Progenitor cell of endocrine pancreas (in vitro differentiated cells): ENCODE results near the gene SPSB4. TPM values are rescaled to one million over a fixed set of nuclear protein-coding genes. Genes with fewer than 3 reads are reported as not detected.
A peak's percentile ranks its signal among the peaks of the same experiment; 100 is the strongest.

ENCODE experiments used
- DNase-seq: peaks from one replicate; pipeline ENCODE4 v3.0.0; 2021; ENCODE audit warnings: low spot score; ENCODE audit not compliant: unreplicated experiment
- H3K27ac Mint-ChIP-seq: 2 replicates; pipeline ENCODE4 v1.8.0; 2021; ENCODE audit warnings: mild to moderate bottlenecking, moderate library complexity, mixed read lengths
- H3K27me3 Mint-ChIP-seq: 2 replicates; pipeline ENCODE4 v1.8.0; 2021; ENCODE audit warnings: mixed read lengths
- H3K36me3 Mint-ChIP-seq: 2 replicates; pipeline ENCODE4 v1.8.0; 2022; ENCODE audit warnings: mixed read lengths; ENCODE audit not compliant: insufficient read depth
- H3K4me1 Mint-ChIP-seq: 2 replicates; pipeline ENCODE4 v1.8.0; 2021; ENCODE audit warnings: low read depth, mixed read lengths
- H3K4me3 Mint-ChIP-seq: 2 replicates; pipeline ENCODE4 v1.8.0; 2021; ENCODE audit warnings: low read depth, mild to moderate bottlenecking, moderate library complexity, mixed read lengths
- H3K9me3 Mint-ChIP-seq: 2 replicates; pipeline ENCODE4 v1.8.0; 2021; ENCODE audit warnings: low read depth, mixed read lengths
- CTCF ChIP-seq: fragments of 200-600 bp; sonication (generic); IDR thresholded peaks from one replicate; pipeline ENCODE4 v1.5.0; 2021; ENCODE audit warnings: antibody characterized with exemption, mild to moderate bottlenecking; ENCODE audit not compliant: unreplicated experiment
- total RNA-seq: library from RNA; stranded (reverse); gene quantifications from 2 replicates; pipeline ENCODE4 v1.2.1, GENCODE V29; 2021

Gene SPSB4
- total RNA-seq, 1 donor from 2014 or later: 9.5 TPM

- Mint-ChIP-seq H3K4me1 (no peaks in the 10 kb centered on the region), H3K27me3 (no peaks in the 10 kb centered on the region), H3K4me3 (no peak overlapping the region), H3K27ac (no peak overlapping the region), H3K36me3 (peaks cover 9% of the 10 kb centered on the region), H3K9me3 (peaks cover 10% of the 10 kb centered on the region)
- no peak for DNase-seq
- TF ChIP-seq CTCF: no peak
Measured at GRCh38 chr3:141146979-141147470, 95.9 kb downstream of the SPSB4 start.

GRCh38 chr3:141147657-141148056, 96.5 kb downstream of the SPSB4 start:
- TF ChIP-seq CTCF: no peak
- peaks cover 5% of the 10 kb centered on the region for H3K9me3 Mint-ChIP-seq

GRCh38 chr3:141148169-141148568, 97.0 kb downstream of the SPSB4 start:
- peaks cover 2% of the 10 kb centered on the region for H3K9me3 Mint-ChIP-seq
- H3K27ac Mint-ChIP-seq: no peak overlapping the region
- peaks cover 2% of the 10 kb centered on the region for H3K36me3 Mint-ChIP-seq
- no peak for DNase-seq
- no peaks in the 10 kb centered on the region for H3K4me1 Mint-ChIP-seq
- no peak overlapping the region for H3K4me3 Mint-ChIP-seq
- no peaks in the 10 kb centered on the region for H3K27me3 Mint-ChIP-seq
- no peak for TF ChIP-seq CTCF

More at GRCh38 chr3:141147657-141148056, 96.5 kb downstream of the SPSB4 start:
- Mint-ChIP-seq H3K4me3 (no peak overlapping the region), H3K4me1 (no peaks in the 10 kb centered on the region), H3K36me3 (peaks cover 5% of the 10 kb centered on the region), H3K27ac (no peak overlapping the region), H3K27me3 (no peaks in the 10 kb centered on the region)
- no peak for DNase-seq

DNA sequence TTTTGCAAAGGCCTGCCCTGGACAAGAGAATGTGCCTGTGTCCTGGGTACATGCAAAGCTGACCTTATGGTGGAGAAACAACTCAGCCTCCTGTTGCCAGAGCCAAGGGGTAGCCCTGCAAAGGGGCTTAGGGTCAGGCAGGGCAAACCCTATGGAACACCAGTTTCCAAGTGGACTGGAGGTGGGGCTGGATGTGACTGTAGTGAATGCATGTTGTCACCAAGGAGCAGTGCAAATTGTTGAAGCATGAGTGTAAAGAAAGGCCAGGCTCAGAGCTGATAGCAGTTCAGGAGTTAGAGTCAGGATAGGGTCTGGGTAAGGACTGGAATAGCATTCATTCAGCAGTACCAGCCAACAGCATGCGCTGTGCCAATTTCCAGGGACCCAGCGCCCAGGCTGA, 97.6 kb downstream of the SPSB4 start:
- Mint-ChIP-seq H3K4me1 (peaks cover 1% of the 10 kb centered on the region), H3K36me3 (peaks cover 1% of the 10 kb centered on the region), H3K9me3 (no peaks in the 10 kb centered on the region), H3K4me3 (no peak overlapping the region), H3K27ac (no peak overlapping the region), H3K27me3 (no peaks in the 10 kb centered on the region)
- TF ChIP-seq CTCF: no peak
- DNase-seq: no peak

DNA sequence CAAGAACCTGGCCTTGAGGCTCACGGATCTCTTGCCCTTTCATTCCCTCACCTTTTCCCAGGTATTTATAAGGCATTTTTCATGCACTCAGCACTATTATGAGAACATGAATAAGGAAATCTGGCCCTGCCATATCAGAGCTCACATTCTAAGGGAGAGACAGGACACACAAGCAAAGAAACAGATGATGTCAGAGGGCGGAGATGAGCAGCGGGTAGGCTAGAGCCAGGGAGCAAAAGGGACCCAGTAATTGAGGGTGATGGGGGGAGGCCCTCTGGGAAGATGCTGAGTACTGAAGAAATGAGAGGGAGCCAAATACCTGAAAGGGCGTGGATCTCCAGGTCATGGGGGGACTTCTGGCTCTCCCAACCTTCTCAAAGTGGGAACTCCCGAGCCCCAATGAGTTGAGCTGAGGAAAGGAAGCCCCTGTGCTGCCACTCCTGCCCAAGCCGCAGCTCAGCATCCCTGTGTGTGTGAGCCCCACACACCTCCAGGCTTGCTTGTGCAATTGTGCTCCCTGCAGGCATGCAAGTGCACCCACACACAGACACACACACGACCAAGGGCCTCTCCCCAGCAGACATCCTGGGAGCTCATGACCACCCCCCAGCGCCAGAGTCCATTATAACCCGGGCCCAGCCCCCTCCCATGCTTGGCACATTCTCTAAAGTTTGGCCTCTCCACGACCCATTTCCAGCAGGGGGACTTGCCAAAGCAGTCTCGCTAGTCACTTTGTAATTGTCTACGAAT, 99.1 kb downstream of the SPSB4 start:
- peak overlapping the region; percentile 21 for H3K27ac Mint-ChIP-seq
- H3K27me3 Mint-ChIP-seq: no peaks in the 10 kb centered on the region
- H3K4me3 Mint-ChIP-seq: no peak overlapping the region
- no peaks in the 10 kb centered on the region for H3K9me3 Mint-ChIP-seq
- peaks cover 1% of the 10 kb centered on the region for H3K36me3 Mint-ChIP-seq
- no peak for TF ChIP-seq CTCF
- DNase-seq: no peak
- peaks cover 4% of the 10 kb centered on the region for H3K4me1 Mint-ChIP-seq
